HCT116 (cell line): ENCODE results near the gene SYTL5. TPM values are rescaled to one million over a fixed set of nuclear protein-coding genes. Genes with fewer than 3 reads are reported as not detected.

Source experiments
- ATAC-seq: fragments of 200-7000 bp; cut with Tn5 transposase; 2 replicates; pipeline ENCODE4 v1.9.1; 2020; ENCODE audit warnings: mild to moderate bottlenecking, moderate library complexity
- BruUV-seq: library from RNA; stranded (reverse); fragments of 400-500 nt; replicated peaks from 2 replicates; lab custom pipeline; 2021; lab: Mats Ljungman, UMichigan
- CTCF ChIA-PET: fragments of 300-600 bp; sonication (Branson Sonifier 250); formaldehyde crosslinking; loops from one replicate; lab custom pipeline; 2021; ENCODE audit warnings: antibody characterized with exemption; lab: Charles Lee
- POLR2A ChIA-PET: fragments of 300-600, 350-600 bp; sonication (Branson Sonifier 250); formaldehyde crosslinking; loops from one replicate; lab custom pipeline; 2021; ENCODE audit warnings: antibody characterized with exemption; lab: Charles Lee
- RAD21 ChIA-PET, 2 experiments: fragments of 300-600 bp; sonication (Branson Sonifier 250); formaldehyde crosslinking; loops; one replicate each; lab custom pipeline; 2023; ENCODE audit warnings: low total read pairs in 2 of 2; ENCODE audit not compliant: uncharacterized antibody in 2 of 2, unreplicated experiment in 2 of 2, low non-redundant PET in 1 of 2; lab: Charles Lee
- DNase-seq: peaks from one replicate; pipeline ENCODE4 v3.0.0-alpha.2; 2010; ENCODE audit warnings: low read depth, low spot score
- H2AFZ ChIP-seq: fragments of 200-600 bp; shearing (Covaris generic), sonication (generic); 2 replicates; pipeline ENCODE4 v1.6.1; 2017; ENCODE audit warnings: low read depth, mixed run types, mixed read lengths, antibody characterized with exemption, low read length; ENCODE audit not compliant: poor library complexity, severe bottlenecking
- H3K27ac ChIP-seq: 2 replicates; pipeline ENCODE4 v1.5.1; 2012; ENCODE audit warnings: low read depth, low read length
- H3K27me3 ChIP-seq: fragments of 200-600 bp; sonication (generic); 2 replicates; pipeline ENCODE4 v1.6.1; 2016; ENCODE audit warnings: mixed run types, low read length, mixed read lengths; ENCODE audit not compliant: insufficient read depth
- H3K36me3 ChIP-seq, 2 experiments: fragments of 200-500 bp in 1 of 2; fragments of 200-600 bp in 1 of 2; sonication (Bioruptor generic) in 1 of 2; sonication (generic) in 1 of 2; 2 replicates each; pipeline versions ENCODE4 v1.5.1 to v1.6.1; 2014 to 2016; ENCODE audit warnings: low read length in 2 of 2, inconsistent platforms in 1 of 2, mixed read lengths in 1 of 2, mixed run types in 1 of 2; ENCODE audit not compliant: insufficient read depth in 2 of 2, control insufficient read depth in 1 of 2
- H3K4me1 ChIP-seq, 2 experiments: fragments of 200-600 bp in 1 of 2; sonication (generic) in 1 of 2; 2 replicates each; pipeline versions ENCODE4 v1.5.1 to v1.6.1; 2012 to 2017; ENCODE audit warnings: low read length in 2 of 2, inconsistent platforms in 1 of 2, mild to moderate bottlenecking in 1 of 2, mixed read lengths in 1 of 2, mixed run types in 1 of 2, moderate library complexity in 1 of 2; ENCODE audit not compliant: insufficient read depth in 2 of 2, control insufficient read depth in 1 of 2
- H3K4me2 ChIP-seq: fragments of 200-600 bp; sonication (generic); 2 replicates; pipeline ENCODE4 v1.6.1; 2017; ENCODE audit warnings: mixed run types, low read length, mixed read lengths
- H3K4me3 ChIP-seq, 2 experiments: fragments of 200-600 bp in 1 of 2; sonication (generic) in 1 of 2; replicated peaks in 1 of 2; 2 replicates each; pipeline ENCODE4 v1.5.1; 2011 to 2016; ENCODE audit warnings: low read length in 2 of 2, control low read depth in 1 of 2, low read depth in 1 of 2, mild to moderate bottlenecking in 1 of 2, mixed read lengths in 1 of 2, mixed run types in 1 of 2
- H3K79me2 ChIP-seq: fragments of 200-600 bp; sonication (generic); 2 replicates; pipeline ENCODE4 v1.6.1; 2017; ENCODE audit warnings: mild to moderate bottlenecking, mixed run types, low read length, moderate library complexity, mixed read lengths; ENCODE audit not compliant: insufficient read depth
- H3K9ac ChIP-seq: fragments of 200-600 bp; sonication (generic); 2 replicates; pipeline ENCODE4 v1.6.1; 2016; ENCODE audit warnings: low read length, mixed read lengths
- H3K9me2 ChIP-seq: fragments of 200-600 bp; sonication (generic), shearing (Covaris generic); 2 replicates; pipeline ENCODE4 v1.6.1; 2017; ENCODE audit warnings: mixed run types, mild to moderate bottlenecking, moderate library complexity; ENCODE audit not compliant: insufficient read depth
- H3K9me3 ChIP-seq, 2 experiments: fragments of 200-500 bp in 1 of 2; fragments of 200-600 bp in 1 of 2; sonication (Bioruptor generic) in 1 of 2; sonication (generic) in 1 of 2; 2 replicates each; pipeline ENCODE4 v1.6.1; 2014 to 2017; ENCODE audit warnings: low read length in 2 of 2, mixed read lengths in 2 of 2, inconsistent platforms in 1 of 2, low read depth in 1 of 2, mild to moderate bottlenecking in 1 of 2, mixed run types in 1 of 2, moderate library complexity in 1 of 2; ENCODE audit not compliant: control insufficient read depth in 1 of 2, insufficient read depth in 1 of 2
- H4K20me1 ChIP-seq: fragments of 200-600 bp; sonication (generic), shearing (Covaris generic); 2 replicates; pipeline ENCODE4 v1.6.1; 2017; ENCODE audit warnings: mixed run types, mild to moderate bottlenecking, moderate library complexity; ENCODE audit not compliant: insufficient read depth
- CBX3 ChIP-seq: IDR thresholded peaks from 2 replicates; pipeline ENCODE4 v1.6.1; 2012; ENCODE audit warnings: low read depth
- EZH2phosphoT487 ChIP-seq: fragments of 200-600 bp; IDR thresholded peaks from 2 replicates; pipeline ENCODE4 v1.6.1; 2018; ENCODE audit warnings: antibody characterized with exemption, borderline replicate concordance
- FOSL1 ChIP-seq: IDR thresholded peaks from 2 replicates; pipeline ENCODE4 v1.6.1; 2012; ENCODE audit warnings: low read depth
- POLR2A ChIP-seq: IDR thresholded peaks from 2 replicates; pipeline ENCODE4 v1.7.0; 2011; ENCODE audit warnings: borderline replicate concordance; ENCODE audit not compliant: insufficient read depth, insufficient read length; ENCODE audit errors: extremely low read depth
- POLR2AphosphoS5 ChIP-seq: IDR thresholded peaks from 2 replicates; pipeline ENCODE4 v1.6.1; 2011; ENCODE audit warnings: mild to moderate bottlenecking, low read depth, low read length, moderate library complexity
- RAD21 ChIP-seq: IDR thresholded peaks from 2 replicates; pipeline ENCODE4 v1.6.1; 2012; ENCODE audit warnings: low read depth, mild to moderate bottlenecking
- SIN3A ChIP-seq: IDR thresholded peaks from 2 replicates; pipeline ENCODE4 v1.6.1; 2012; ENCODE audit warnings: low read depth
- SP1 ChIP-seq: IDR thresholded peaks from 2 replicates; pipeline ENCODE4 v1.6.1; 2012; ENCODE audit warnings: low read depth
- SRF ChIP-seq: IDR thresholded peaks from 2 replicates; pipeline ENCODE4 v1.6.1; 2012; ENCODE audit warnings: low read depth
- TCF7L2 ChIP-seq: IDR thresholded peaks from 2 replicates; pipeline ENCODE4 v1.7.0; 2011; ENCODE audit warnings: borderline replicate concordance, inconsistent platforms; ENCODE audit not compliant: insufficient read depth, insufficient read length; ENCODE audit errors: extremely low read depth
- YY1 ChIP-seq: IDR thresholded peaks from 2 replicates; pipeline ENCODE4 v1.6.1; 2011; ENCODE audit warnings: low read length, low read depth, moderate library complexity, mild to moderate bottlenecking; ENCODE audit not compliant: insufficient replicate concordance; ENCODE audit errors: extremely low read depth
- ZFX ChIP-seq: fragments of 450-650 bp; IDR thresholded peaks from 2 replicates; pipeline ENCODE4 v1.6.1; 2017
- ZNF274 ChIP-seq: fragments of 200-500 bp; sonication (Bioruptor generic); IDR thresholded peaks from 2 replicates; pipeline ENCODE4 v1.6.1; 2014; ENCODE audit warnings: mild to moderate bottlenecking, low read depth, low read length, inconsistent platforms
- intact Hi-C: fragments of 100-400 bp; cut with micrococcal nuclease; formaldehyde crosslinking; loops from 2 replicates; pipeline ENCODE4 v1.10.0; 2022
- total RNA-seq: library from RNA; stranded (reverse); gene quantifications from one replicate; pipeline ENCODE4 v1.2.1, GENCODE V29; 2021; ENCODE audit not compliant: unreplicated experiment
- TF ChIP-seq, protein P1 (sequence below): IDR thresholded peaks from 2 replicates; pipeline ENCODE4 v1.6.1; 2011; ENCODE audit warnings: mild to moderate bottlenecking, low read length, moderate library complexity; ENCODE audit not compliant: insufficient replicate concordance; ENCODE audit errors: extremely low read depth
- TF ChIP-seq, protein P2 (sequence below): IDR thresholded peaks from 2 replicates; pipeline ENCODE4 v1.6.1; 2012; ENCODE audit warnings: low read depth
- TF ChIP-seq, protein P3 (sequence below): IDR thresholded peaks from 2 replicates; pipeline ENCODE4 v1.6.1; 2012

Gene SYTL5
- total RNA-seq, 1 experiment from 2014 or later = 0.20 TPM

DNA sequence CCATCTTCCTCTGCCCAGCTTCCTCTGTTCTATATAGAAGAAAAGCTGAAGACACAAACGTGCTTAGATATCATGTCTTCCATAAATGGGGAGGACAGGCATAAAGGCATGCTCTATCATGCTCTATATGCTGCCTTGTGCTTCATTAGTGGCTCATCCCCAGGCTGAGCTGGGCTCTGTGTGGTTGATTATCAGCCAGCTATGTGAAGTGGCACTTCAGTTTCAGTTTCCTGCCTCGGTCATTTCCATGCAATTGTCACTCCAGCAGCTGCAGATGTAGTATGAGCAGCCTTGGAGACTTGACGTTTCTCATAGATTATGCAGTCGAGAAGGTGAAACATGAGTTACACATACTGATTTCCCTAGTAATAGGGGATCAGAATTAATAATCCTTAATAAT is 106.2 kb downstream of the SYTL5 start:
- no peak overlapping the region for H3K4me2 ChIP-seq
- no peaks in the 10 kb centered on the region for H4K20me1 ChIP-seq
- no peaks in the 10 kb centered on the region for H3K27me3 ChIP-seq
- TF ChIP-seq ZFX (no peak), SP1 (no peak)
- no peaks in the 10 kb centered on the region for H3K9me3 ChIP-seq
- H3K4me1 ChIP-seq = no peaks in the 10 kb centered on the region
- intact Hi-C loops = no loop called here
- H3K36me3 ChIP-seq = no peaks in the 10 kb centered on the region
- ChIA-PET CTCF (no interaction called here), POLR2A (no interaction called here), RAD21 (no interaction called here)
- DNase-seq (no peak), ATAC-seq (no peak)
- H2AFZ ChIP-seq = no peak overlapping the region
- no peak overlapping the region for H3K9ac ChIP-seq
- no peak overlapping the region for H3K27ac ChIP-seq
- H3K79me2 ChIP-seq = no peaks in the 10 kb centered on the region
- H3K4me3 ChIP-seq = no peak overlapping the region
- no TSS peak for BruUV-seq
- no peaks in the 10 kb centered on the region for H3K9me2 ChIP-seq

DNA sequence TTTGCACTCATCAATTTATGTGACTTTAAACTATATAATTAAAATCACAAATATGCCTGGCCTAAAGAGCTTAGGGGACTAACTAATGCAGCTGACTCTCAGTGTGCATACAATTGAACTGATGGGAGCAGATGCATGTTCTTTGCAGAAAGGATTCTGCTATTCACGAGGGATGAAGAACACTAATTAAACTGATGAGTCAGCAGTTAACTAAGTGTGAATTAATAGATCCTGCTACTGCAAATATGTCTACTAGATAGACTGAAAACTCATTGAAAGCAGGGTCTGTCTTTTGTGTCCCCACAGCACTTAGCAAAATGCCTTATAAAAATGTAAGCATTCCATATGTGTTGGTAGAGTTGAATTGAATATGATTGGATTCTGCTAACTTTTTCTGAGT is 110.4 kb downstream of the SYTL5 start:
- no peaks in the 10 kb centered on the region for H3K4me1 ChIP-seq
- no peak for TF ChIP-seq YY1
- TF ChIP-seq, protein P1, sequence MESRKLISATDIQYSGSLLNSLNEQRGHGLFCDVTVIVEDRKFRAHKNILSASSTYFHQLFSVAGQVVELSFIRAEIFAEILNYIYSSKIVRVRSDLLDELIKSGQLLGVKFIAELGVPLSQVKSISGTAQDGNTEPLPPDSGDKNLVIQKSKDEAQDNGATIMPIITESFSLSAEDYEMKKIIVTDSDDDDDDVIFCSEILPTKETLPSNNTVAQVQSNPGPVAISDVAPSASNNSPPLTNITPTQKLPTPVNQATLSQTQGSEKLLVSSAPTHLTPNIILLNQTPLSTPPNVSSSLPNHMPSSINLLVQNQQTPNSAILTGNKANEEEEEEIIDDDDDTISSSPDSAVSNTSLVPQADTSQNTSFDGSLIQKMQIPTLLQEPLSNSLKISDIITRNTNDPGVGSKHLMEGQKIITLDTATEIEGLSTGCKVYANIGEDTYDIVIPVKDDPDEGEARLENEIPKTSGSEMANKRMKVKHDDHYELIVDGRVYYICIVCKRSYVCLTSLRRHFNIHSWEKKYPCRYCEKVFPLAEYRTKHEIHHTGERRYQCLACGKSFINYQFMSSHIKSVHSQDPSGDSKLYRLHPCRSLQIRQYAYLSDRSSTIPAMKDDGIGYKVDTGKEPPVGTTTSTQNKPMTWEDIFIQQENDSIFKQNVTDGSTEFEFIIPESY = no peak
- TF ChIP-seq RAD21 = no peak
- TF ChIP-seq, protein P2, sequence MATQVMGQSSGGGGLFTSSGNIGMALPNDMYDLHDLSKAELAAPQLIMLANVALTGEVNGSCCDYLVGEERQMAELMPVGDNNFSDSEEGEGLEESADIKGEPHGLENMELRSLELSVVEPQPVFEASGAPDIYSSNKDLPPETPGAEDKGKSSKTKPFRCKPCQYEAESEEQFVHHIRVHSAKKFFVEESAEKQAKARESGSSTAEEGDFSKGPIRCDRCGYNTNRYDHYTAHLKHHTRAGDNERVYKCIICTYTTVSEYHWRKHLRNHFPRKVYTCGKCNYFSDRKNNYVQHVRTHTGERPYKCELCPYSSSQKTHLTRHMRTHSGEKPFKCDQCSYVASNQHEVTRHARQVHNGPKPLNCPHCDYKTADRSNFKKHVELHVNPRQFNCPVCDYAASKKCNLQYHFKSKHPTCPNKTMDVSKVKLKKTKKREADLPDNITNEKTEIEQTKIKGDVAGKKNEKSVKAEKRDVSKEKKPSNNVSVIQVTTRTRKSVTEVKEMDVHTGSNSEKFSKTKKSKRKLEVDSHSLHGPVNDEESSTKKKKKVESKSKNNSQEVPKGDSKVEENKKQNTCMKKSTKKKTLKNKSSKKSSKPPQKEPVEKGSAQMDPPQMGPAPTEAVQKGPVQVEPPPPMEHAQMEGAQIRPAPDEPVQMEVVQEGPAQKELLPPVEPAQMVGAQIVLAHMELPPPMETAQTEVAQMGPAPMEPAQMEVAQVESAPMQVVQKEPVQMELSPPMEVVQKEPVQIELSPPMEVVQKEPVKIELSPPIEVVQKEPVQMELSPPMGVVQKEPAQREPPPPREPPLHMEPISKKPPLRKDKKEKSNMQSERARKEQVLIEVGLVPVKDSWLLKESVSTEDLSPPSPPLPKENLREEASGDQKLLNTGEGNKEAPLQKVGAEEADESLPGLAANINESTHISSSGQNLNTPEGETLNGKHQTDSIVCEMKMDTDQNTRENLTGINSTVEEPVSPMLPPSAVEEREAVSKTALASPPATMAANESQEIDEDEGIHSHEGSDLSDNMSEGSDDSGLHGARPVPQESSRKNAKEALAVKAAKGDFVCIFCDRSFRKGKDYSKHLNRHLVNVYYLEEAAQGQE = no peak
- no peak for TF ChIP-seq ZFX
- TF ChIP-seq SP1 = no peak
- TF ChIP-seq TCF7L2 = no peak
- TF ChIP-seq, protein P3, sequence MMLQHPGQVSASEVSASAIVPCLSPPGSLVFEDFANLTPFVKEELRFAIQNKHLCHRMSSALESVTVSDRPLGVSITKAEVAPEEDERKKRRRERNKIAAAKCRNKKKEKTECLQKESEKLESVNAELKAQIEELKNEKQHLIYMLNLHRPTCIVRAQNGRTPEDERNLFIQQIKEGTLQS = no peak
- TF ChIP-seq CBX3 = no peak
- TF ChIP-seq SIN3A = no peak
- TF ChIP-seq POLR2A = no peak
- TF ChIP-seq POLR2AphosphoS5 = no peak
- no peak for TF ChIP-seq ZNF274
- no peak for TF ChIP-seq SRF
- no peak for TF ChIP-seq FOSL1
- TF ChIP-seq EZH2phosphoT487 = no peak
- H3K4me2 ChIP-seq = no peak overlapping the region
- H3K9ac ChIP-seq = no peak overlapping the region
- no peak for ATAC-seq
- RAD21 ChIA-PET = no interaction called here
- no peak for DNase-seq
- no TSS peak for BruUV-seq
- CTCF ChIA-PET = no interaction called here
- intact Hi-C loops = no loop called here
- POLR2A ChIA-PET = no interaction called here
- H3K4me3 ChIP-seq = no peak overlapping the region
- H2AFZ ChIP-seq = no peak overlapping the region
- no peaks in the 10 kb centered on the region for H3K9me2 ChIP-seq
- H3K27ac ChIP-seq = no peak overlapping the region
- H4K20me1 ChIP-seq = no peaks in the 10 kb centered on the region
- no peaks in the 10 kb centered on the region for H3K27me3 ChIP-seq
- no peaks in the 10 kb centered on the region for H3K79me2 ChIP-seq
- H3K36me3 ChIP-seq = no peaks in the 10 kb centered on the region
- no peaks in the 10 kb centered on the region for H3K9me3 ChIP-seq
